AG10803 (cell line): ENCODE data around the gene ASCC3.

Source experiments
- DNase-seq: peaks from one replicate; pipeline ENCODE4 v3.0.0; 2010; ENCODE audit warnings: low read depth
- H3K4me3 ChIP-seq: 2 replicates; pipeline ENCODE4 v1.5.1; 2011; ENCODE audit warnings: mild to moderate bottlenecking, low read length, control low read depth
- CTCF ChIP-seq: conservative IDR thresholded peaks from 2 replicates; pipeline ENCODE4 v1.5.1; 2011; ENCODE audit warnings: mild to moderate bottlenecking, low read length, control low read depth, inconsistent platforms

ASCC3 gene

GRCh38 chr6:100618351-100618671 lies 262.8 kb downstream of the ASCC3 start:
- DNase-seq, result no peak
- TF ChIP-seq CTCF, result no peak

GRCh38 chr6:100617633-100618350 lies 263.3 kb downstream of the ASCC3 start:
- TF ChIP-seq CTCF, result no peak
- H3K4me3 ChIP-seq, result no peak overlapping the region
- DNase-seq, result peak; percentile 36

More at GRCh38 chr6:100618351-100618671, 262.8 kb downstream of the ASCC3 start:
- H3K4me3 ChIP-seq, result no peak overlapping the region

GRCh38 chr6:100614933-100615332 lies 266.2 kb downstream of the ASCC3 start:
- DNase-seq, result no peak
- no peak overlapping the region for H3K4me3 ChIP-seq
- TF ChIP-seq CTCF, result no peak

GRCh38 chr6:100614386-100614785 lies 266.7 kb downstream of the ASCC3 start:
- DNase-seq, result no peak
- no peak for TF ChIP-seq CTCF
- H3K4me3 ChIP-seq, result no peak overlapping the region

- H3K4me3 ChIP-seq, result no peak overlapping the region
- TF ChIP-seq CTCF, result no peak
- peak; percentile 31 for DNase-seq
Measured at GRCh38 chr6:100613656-100614055, 267.5 kb downstream of the ASCC3 start.

- TF ChIP-seq CTCF, result no peak
- DNase-seq, result peak; percentile 86
- no peak overlapping the region for H3K4me3 ChIP-seq
Measured at GRCh38 chr6:100612094-100612493, 269.0 kb downstream of the ASCC3 start.

GRCh38 chr6:100599088-100599770 lies 281.9 kb downstream of the ASCC3 start:
- DNase-seq, result no peak
- no peak overlapping the region for H3K4me3 ChIP-seq
- no peak for TF ChIP-seq CTCF
